HPDE6-E6E7 (cell line): ENCODE results near the gene EPM2AIP1.
A peak's percentile ranks its signal among the peaks of the same experiment; 100 is the strongest.
"Not testable (repeated sequence)": the region's sequence is repeated elsewhere in the genome, so short reads cannot be mapped to it uniquely, and the experiment has no call there.

Experiments
- DNase-seq: peaks from one replicate; pipeline ENCODE4 v3.0.0; 2011; ENCODE audit warnings: missing footprints; ENCODE audit errors: extremely low spot score

Gene EPM2AIP1

GRCh38 chr3:36992806-36993325 lies at the start of gene EPM2AIP1:
TSS of gene EPM2AIP1 (minus strand) at chr3:36993131. CDS start at chr3:36993077, 54 bp downstream.
- peak; percentile 89 for DNase-seq

- not testable (repeated sequence) for DNase-seq
Observed at GRCh38 chr3:37042712-37043111, 49.8 kb upstream of the EPM2AIP1 start.

GRCh38 chr3:37041546-37042195 lies 48.7 kb upstream of the EPM2AIP1 start:
- DNase-seq: no peak

- no peak for DNase-seq
Observed at GRCh38 chr3:37040231-37040630, 47.3 kb upstream of the EPM2AIP1 start.

GRCh38 chr3:37039161-37039846 lies 46.4 kb upstream of the EPM2AIP1 start:
- DNase-seq: no peak

- no peak for DNase-seq
Observed at GRCh38 chr3:37037352-37037751, 44.4 kb upstream of the EPM2AIP1 start.

GRCh38 chr3:37032961-37033360 lies 40.0 kb upstream of the EPM2AIP1 start:
- no peak for DNase-seq

- no peak for DNase-seq
Observed at GRCh38 chr3:37031096-37031682, 38.3 kb upstream of the EPM2AIP1 start.

GRCh38 chr3:37030588-37030987 lies 37.7 kb upstream of the EPM2AIP1 start:
- DNase-seq: no peak

GRCh38 chr3:37029516-37030163 lies 36.7 kb upstream of the EPM2AIP1 start:
- DNase-seq: peak; percentile 1

GRCh38 chr3:37029111-37029510 lies 36.2 kb upstream of the EPM2AIP1 start:
- DNase-seq: no peak

GRCh38 chr3:37028329-37028728 lies 35.4 kb upstream of the EPM2AIP1 start:
- no peak for DNase-seq

GRCh38 chr3:37026851-37027250 lies 33.9 kb upstream of the EPM2AIP1 start:
- no peak for DNase-seq

GRCh38 chr3:37025561-37026335 lies 32.8 kb upstream of the EPM2AIP1 start:
- DNase-seq: no peak

GRCh38 chr3:37024820-37025405 lies 32.0 kb upstream of the EPM2AIP1 start:
- no peak for DNase-seq

- no peak for DNase-seq
Observed at GRCh38 chr3:37024092-37024491, 31.2 kb upstream of the EPM2AIP1 start.

GRCh38 chr3:37017683-37018082 lies 24.8 kb upstream of the EPM2AIP1 start:
- DNase-seq: no peak

GRCh38 chr3:37016903-37017302 lies 24.0 kb upstream of the EPM2AIP1 start:
- no peak for DNase-seq

GRCh38 chr3:37015642-37016041 lies 22.7 kb upstream of the EPM2AIP1 start:
- no peak for DNase-seq

- no peak for DNase-seq
Observed at GRCh38 chr3:37014620-37015019, 21.7 kb upstream of the EPM2AIP1 start.
